HL-60 (cell line): Measurements from ENCODE around the gene BPTF.
"Not testable (repeated sequence)": the region's sequence is repeated elsewhere in the genome, so short reads cannot be mapped to it uniquely, and the experiment has no call there.

Source experiments
- DNase-seq, 2 experiments: peaks; one replicate each; pipeline ENCODE4 v3.0.0-alpha.2; 2010 to 2020; ENCODE audit warnings: low read depth in 1 of 2, low spot score in 1 of 2
- H3K27ac ChIP-seq: fragments of 250-450 bp; sonication (Bioruptor Pico); replicated peaks from 2 replicates; pipeline ENCODE4 v1.5.1; 2020; ENCODE audit warnings: mild to moderate bottlenecking, moderate library complexity
- H3K27me3 ChIP-seq: fragments of 250-450 bp; sonication (Bioruptor Pico); 2 replicates; pipeline ENCODE4 v1.5.1; 2021; ENCODE audit warnings: mild to moderate bottlenecking, moderate library complexity; ENCODE audit not compliant: insufficient read depth, poor library complexity, severe bottlenecking
- H3K4me3 ChIP-seq: replicated peaks from 2 replicates; pipeline ENCODE4 v1.5.1; 2011; ENCODE audit warnings: mild to moderate bottlenecking, control low read depth, low read length; ENCODE audit not compliant: insufficient read depth
- CTCF ChIP-seq: IDR thresholded peaks from one replicate; pipeline ENCODE4 v1.5.1; 2011; ENCODE audit warnings: low read length, control low read depth, inconsistent platforms; ENCODE audit not compliant: insufficient read depth
- GABPA ChIP-seq: IDR thresholded peaks from 2 replicates; pipeline ENCODE4 v1.6.1; 2012; ENCODE audit warnings: low read depth
- POLR2AphosphoS5 ChIP-seq: IDR thresholded peaks from 2 replicates; pipeline ENCODE4 v1.6.1; 2012; ENCODE audit warnings: low read depth
- REST ChIP-seq: IDR thresholded peaks from 2 replicates; pipeline ENCODE4 v1.6.1; 2012; ENCODE audit warnings: low read depth; ENCODE audit not compliant: insufficient replicate concordance
- SPI1 ChIP-seq: IDR thresholded peaks from 2 replicates; pipeline ENCODE4 v1.6.1; 2012; ENCODE audit warnings: low read depth, mild to moderate bottlenecking, borderline replicate concordance

Gene BPTF

DNA sequence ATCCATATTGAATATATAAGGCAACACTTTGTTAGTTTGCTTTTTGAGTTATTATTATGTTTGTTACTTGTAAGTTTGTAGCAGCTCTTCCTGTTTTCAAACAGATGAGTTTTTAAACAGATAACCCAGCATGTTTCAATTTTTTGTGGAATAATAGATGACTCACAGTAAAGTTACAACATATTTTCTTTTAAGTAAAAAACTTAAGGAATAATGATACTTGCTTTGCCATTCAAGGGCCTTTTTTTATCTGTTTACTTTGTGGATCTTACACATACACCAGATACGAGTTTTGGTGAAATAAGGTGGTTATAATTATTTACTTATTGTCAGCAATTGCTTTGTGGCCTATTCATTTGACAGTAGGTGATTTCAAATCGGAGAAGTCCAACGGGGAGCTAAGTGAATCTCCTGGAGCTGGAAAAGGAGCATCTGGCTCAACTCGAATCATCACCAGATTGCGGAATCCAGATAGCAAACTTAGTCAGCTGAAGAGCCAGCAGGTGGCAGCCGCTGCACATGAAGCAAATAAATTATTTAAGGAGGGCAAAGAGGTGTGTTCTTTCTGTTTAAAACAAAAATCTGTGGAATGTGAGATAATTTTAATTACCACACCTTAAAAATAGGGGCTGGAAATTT is 66.3 kb downstream of the BPTF start:
- DNase-seq: no peak
- no peaks in the 10 kb centered on the region for H3K27me3 ChIP-seq
- no peak for TF ChIP-seq REST
- TF ChIP-seq POLR2AphosphoS5: no peak
- no peak for TF ChIP-seq GABPA
- TF ChIP-seq CTCF: no peak
- TF ChIP-seq SPI1: no peak
- H3K27ac ChIP-seq: no peak overlapping the region
- no peak overlapping the region for H3K4me3 ChIP-seq

GRCh38 chr17:67902511-67903231 is 77.4 kb downstream of the BPTF start:
- Histone ChIP-seq H3K27me3 (no peaks in the 10 kb centered on the region), H3K4me3 (no peak overlapping the region), H3K27ac (no peak overlapping the region)
- TF ChIP-seq REST (no peak), SPI1 (no peak), POLR2AphosphoS5 (no peak), GABPA (no peak), CTCF (no peak)
- DNase-seq: no peak

GRCh38 chr17:67905298-67905697 is 80.0 kb downstream of the BPTF start:
- not testable (repeated sequence) for H3K27me3 ChIP-seq, DNase-seq, H3K4me3 ChIP-seq, H3K27ac ChIP-seq

- not testable (repeated sequence) for H3K27ac ChIP-seq, H3K27me3 ChIP-seq, H3K4me3 ChIP-seq, DNase-seq
These were observed 85.0 kb downstream of the BPTF start for GRCh38 chr17:67910117-67910803.
